ENCODE data around the gene DTX1.

DTX1 gene

GRCh38 chr12:113146999-113147398, 90.5 kb downstream of the DTX1 start:
- Histone ChIP-seq H3K4me3 (ENCODE audit: low read length) (no peak overlapping the region), H3K36me3 (ENCODE audit: control insufficient read depth, low read length) (no peaks in the 10 kb centered on the region), H3K27ac (ENCODE audit: low read depth, low read length) (no peak overlapping the region), H3K4me2 (ENCODE audit: low read length) (no peak overlapping the region), H3F3A (ENCODE audit: control insufficient read depth, insufficient read depth) (peaks cover 5% of the 10 kb centered on the region), H4K20me1 (ENCODE audit: control insufficient read depth, insufficient read depth, low read depth, low read length) (no peaks in the 10 kb centered on the region), H3K27me3 (ENCODE audit: control insufficient read depth, low read length) (no peaks in the 10 kb centered on the region), H3K79me2 (ENCODE audit: control insufficient read depth, low read length) (no peaks in the 10 kb centered on the region), H3K4me1 (ENCODE audit: control insufficient read depth, low read length) (peaks cover 24% of the 10 kb centered on the region), H3K9me3 (ENCODE audit: control insufficient read depth, insufficient read depth, low read length) (no peaks in the 10 kb centered on the region), H3K9me2 (replicated peaks; ENCODE audit: control insufficient read depth, low read length) (no peaks in the 10 kb centered on the region)
- TF ChIP-seq CTCF (IDR thresholded peaks at IDR 0.05; ENCODE audit: low read depth, low read length, poor library complexity, severe bottlenecking) = no peak
- TF ChIP-seq EZH2phosphoT487 (IDR thresholded peaks at IDR 0.05; ENCODE audit: borderline replicate concordance, low read length) = no peak
